Measurements from ENCODE around the gene PTH1R.

PTH1R gene

GRCh38 chr3:46895761-46896160 lies 18.2 kb downstream of the PTH1R start:
- no peak overlapping the region for H3K27ac ChIP-seq
- no peak for DNase-seq (ENCODE audit: low read depth, low spot score)

GRCh38 chr3:46896386-46896785 lies 18.9 kb downstream of the PTH1R start:
- H3K27ac ChIP-seq, result no peak overlapping the region
- DNase-seq (ENCODE audit: low read depth, low spot score), result no peak

- H3K27ac ChIP-seq, result no peak overlapping the region
- DNase-seq (ENCODE audit: low read depth, low spot score), result no peak
Observed at GRCh38 chr3:46897031-46897430, 19.5 kb downstream of the PTH1R start.

- H3K27ac ChIP-seq, result no peak overlapping the region
- DNase-seq (ENCODE audit: low read depth, low spot score), result no peak
Observed at GRCh38 chr3:46897829-46898320, 20.4 kb downstream of the PTH1R start.

- no peak for DNase-seq (ENCODE audit: low read depth, low spot score)
Observed at GRCh38 chr3:46898321-46899150, 21.0 kb downstream of the PTH1R start.

GRCh38 chr3:46899151-46900006 lies 21.9 kb downstream of the PTH1R start:
- DNase-seq (ENCODE audit: low read depth, low spot score), result no peak
- no peak overlapping the region for H3K27ac ChIP-seq

More at GRCh38 chr3:46898321-46899150, 21.0 kb downstream of the PTH1R start:
- H3K27ac ChIP-seq, result no peak overlapping the region

GRCh38 chr3:46900007-46900292 lies 22.4 kb downstream of the PTH1R start:
- H3K27ac ChIP-seq, result no peak overlapping the region
- no peak for DNase-seq (ENCODE audit: low read depth, low spot score)

- H3K27ac ChIP-seq, result no peak overlapping the region
- DNase-seq (ENCODE audit: low read depth, low spot score), result no peak
Observed at GRCh38 chr3:46900356-46900755, 22.8 kb downstream of the PTH1R start.

- no peak overlapping the region for H3K27ac ChIP-seq
- no peak for DNase-seq (ENCODE audit: low read depth, low spot score)
Observed at GRCh38 chr3:46901061-46901460, 23.5 kb downstream of the PTH1R start.

GRCh38 chr3:46901591-46902187 lies 24.2 kb downstream of the PTH1R start:
- no peak for DNase-seq (ENCODE audit: low read depth, low spot score)
- H3K27ac ChIP-seq, result no peak overlapping the region

GRCh38 chr3:46902188-46902631 lies 24.7 kb downstream of the PTH1R start:
- no peak overlapping the region for H3K27ac ChIP-seq
- no peak for DNase-seq (ENCODE audit: low read depth, low spot score)

GRCh38 chr3:46903341-46904302 lies 26.1 kb downstream of the PTH1R start:
- no peak overlapping the region for H3K27ac ChIP-seq
- no peak for DNase-seq (ENCODE audit: low read depth, low spot score)

GRCh38 chr3:46904303-46905212 lies 27.0 kb downstream of the PTH1R start:
- H3K27ac ChIP-seq, result no peak overlapping the region
- no peak for DNase-seq (ENCODE audit: low read depth, low spot score)

- no peak for DNase-seq (ENCODE audit: low read depth, low spot score)
- H3K27ac ChIP-seq, result no peak overlapping the region
Observed at GRCh38 chr3:46905213-46905560, 27.7 kb downstream of the PTH1R start.

GRCh38 chr3:46905661-46906451 lies 28.3 kb downstream of the PTH1R start:
- DNase-seq (ENCODE audit: low read depth, low spot score), result no peak
- H3K27ac ChIP-seq, result no peak overlapping the region

GRCh38 chr3:46906471-46907058 lies 29.0 kb downstream of the PTH1R start:
- no peak for DNase-seq (ENCODE audit: low read depth, low spot score)
- H3K27ac ChIP-seq, result no peak overlapping the region

- DNase-seq (ENCODE audit: low read depth, low spot score), result no peak
- H3K27ac ChIP-seq, result no peak overlapping the region
Observed at GRCh38 chr3:46907271-46907670, 29.8 kb downstream of the PTH1R start.

- DNase-seq (ENCODE audit: low read depth, low spot score), result no peak
- no peak overlapping the region for H3K27ac ChIP-seq
Observed at GRCh38 chr3:46907960-46908293, 30.4 kb downstream of the PTH1R start.

Measured in epithelial cell of prostate (primary cell).